Globus pallidus (tissue), 1 donor: ENCODE measurements around the gene DNAL4.
"Not testable (repeated sequence)": the region's sequence is repeated elsewhere in the genome, so short reads cannot be mapped to it uniquely, and the experiment has no call there.

ENCODE experiments used
- DNase-seq: peaks from one replicate; pipeline ENCODE4 v3.0.0-alpha.2; 2015; ENCODE audit warnings: low spot score

Gene DNAL4

GRCh38 chr22:38827510-38827909, 33.6 kb upstream of the DNAL4 start:
- no peak for DNase-seq

- no peak for DNase-seq
These were observed 32.9 kb upstream of the DNAL4 start for GRCh38 chr22:38826801-38827200.

- DNase-seq: no peak
These were observed 32.4 kb upstream of the DNAL4 start for GRCh38 chr22:38826386-38826785.

GRCh38 chr22:38824585-38824984, 30.6 kb upstream of the DNAL4 start:
- DNase-seq: peak; percentile 66

GRCh38 chr22:38823637-38824036, 29.7 kb upstream of the DNAL4 start:
- no peak for DNase-seq

GRCh38 chr22:38823076-38823475, 29.1 kb upstream of the DNAL4 start:
- no peak for DNase-seq

GRCh38 chr22:38820020-38820419, 26.1 kb upstream of the DNAL4 start:
- DNase-seq: peak; percentile 11

GRCh38 chr22:38819387-38819940, 25.5 kb upstream of the DNAL4 start:
- no peak for DNase-seq

- DNase-seq: no peak
These were observed 23.3 kb upstream of the DNAL4 start for GRCh38 chr22:38817196-38817595.

GRCh38 chr22:38815842-38816241, 21.9 kb upstream of the DNAL4 start:
- no peak for DNase-seq

- DNase-seq: no peak
These were observed 17.3 kb upstream of the DNAL4 start for GRCh38 chr22:38811241-38811640.

GRCh38 chr22:38805041-38805593, 11.2 kb upstream of the DNAL4 start:
- DNase-seq: not testable (repeated sequence)

- no peak for DNase-seq
These were observed 8.8 kb upstream of the DNAL4 start for GRCh38 chr22:38802671-38803121.

GRCh38 chr22:38799265-38800002, 5.5 kb upstream of the DNAL4 start:
- no peak for DNase-seq

- DNase-seq: no peak
These were observed 4.6 kb upstream of the DNAL4 start for GRCh38 chr22:38798496-38798895.

GRCh38 chr22:38796262-38796957, 2.5 kb upstream of the DNAL4 start:
- no peak for DNase-seq

- DNase-seq: no peak
These were observed 1.6 kb upstream of the DNAL4 start for GRCh38 chr22:38795569-38795968.

GRCh38 chr22:38793317-38793716, 626 bp downstream of the DNAL4 start:
- no peak for DNase-seq

- no peak for DNase-seq
These were observed 1.1 kb downstream of the DNAL4 start for GRCh38 chr22:38792833-38793232.

- DNase-seq: no peak
These were observed 4.3 kb downstream of the DNAL4 start for GRCh38 chr22:38789606-38790005.

- DNase-seq: no peak
These were observed 5.1 kb downstream of the DNAL4 start for GRCh38 chr22:38788846-38789245.

GRCh38 chr22:38788021-38788816, 5.7 kb downstream of the DNAL4 start:
- DNase-seq: no peak
